ENCODE measurements around the gene TNPO3.

TNPO3 gene

GRCh38 chr7:129054438-129055293 lies at the start of gene TNPO3:
TSS of gene TNPO3 (minus strand) at chr7:129055111. CDS start at chr7:129054770, 341 bp downstream.
- peak; percentile 94 for DNase-seq

- no peak for DNase-seq
These were observed 48.8 kb upstream of the TNPO3 start for GRCh38 chr7:129103561-129104324.

- no peak for DNase-seq
These were observed 46.8 kb upstream of the TNPO3 start for GRCh38 chr7:129101746-129102145.

GRCh38 chr7:129100827-129101166 lies 45.9 kb upstream of the TNPO3 start:
- no peak for DNase-seq

GRCh38 chr7:129098409-129099084 lies 43.6 kb upstream of the TNPO3 start:
- DNase-seq: no peak

- DNase-seq: no peak
These were observed 40.3 kb upstream of the TNPO3 start for GRCh38 chr7:129095258-129095657.

GRCh38 chr7:129094501-129094900 lies 39.6 kb upstream of the TNPO3 start:
- no peak for DNase-seq

- peak; percentile 0 for DNase-seq
These were observed 39.1 kb upstream of the TNPO3 start for GRCh38 chr7:129093867-129094456.

- peak; percentile 78 for DNase-seq
These were observed 36.6 kb upstream of the TNPO3 start for GRCh38 chr7:129091484-129092002.

- no peak for DNase-seq
These were observed 35.5 kb upstream of the TNPO3 start for GRCh38 chr7:129090300-129090907.

GRCh38 chr7:129089521-129090212 lies 34.8 kb upstream of the TNPO3 start:
- DNase-seq: no peak

- no peak for DNase-seq
These were observed 30.1 kb upstream of the TNPO3 start for GRCh38 chr7:129084801-129085551.

- DNase-seq: no peak
These were observed 28.6 kb upstream of the TNPO3 start for GRCh38 chr7:129083525-129083924.

- DNase-seq: no peak
These were observed 23.5 kb upstream of the TNPO3 start for GRCh38 chr7:129078455-129078854.

GRCh38 chr7:129076886-129077285 lies 22.0 kb upstream of the TNPO3 start:
- no peak for DNase-seq

GRCh38 chr7:129074994-129075393 lies 20.1 kb upstream of the TNPO3 start:
- DNase-seq: no peak

GRCh38 chr7:129074361-129074871 lies 19.5 kb upstream of the TNPO3 start:
- no peak for DNase-seq

- DNase-seq: no peak
These were observed 18.8 kb upstream of the TNPO3 start for GRCh38 chr7:129073738-129074137.

GRCh38 chr7:129073204-129073603 lies 18.3 kb upstream of the TNPO3 start:
- no peak for DNase-seq

GRCh38 chr7:129072479-129073011 lies 17.6 kb upstream of the TNPO3 start:
- DNase-seq: no peak

- no peak for DNase-seq
These were observed 14.1 kb upstream of the TNPO3 start for GRCh38 chr7:129069021-129069420.

Data from NCI-H1417 treated with DMSO at 0.1 percent for 48 hours (cell line).